Raji (cell line): ENCODE results near the gene HELLS.

ENCODE experiments used
- POLR2A ChIP-seq: IDR thresholded peaks from 2 replicates; pipeline ENCODE4 v1.6.1; 2011; ENCODE audit warnings: low read depth, low read length, control low read depth; ENCODE audit not compliant: insufficient read depth

The HELLS gene

GRCh38 chr10:94591461-94592205 is 46.0 kb downstream of the HELLS start:
- TF ChIP-seq POLR2A, result no peak

- no peak for TF ChIP-seq POLR2A
These were observed 57.3 kb downstream of the HELLS start for GRCh38 chr10:94602729-94603515.

- TF ChIP-seq POLR2A, result no peak
These were observed 61.5 kb downstream of the HELLS start for GRCh38 chr10:94607111-94607510.

GRCh38 chr10:94608559-94608958 is 63.0 kb downstream of the HELLS start:
- TF ChIP-seq POLR2A, result no peak

- no peak for TF ChIP-seq POLR2A
These were observed 69.0 kb downstream of the HELLS start for GRCh38 chr10:94614558-94614957.

DNA sequence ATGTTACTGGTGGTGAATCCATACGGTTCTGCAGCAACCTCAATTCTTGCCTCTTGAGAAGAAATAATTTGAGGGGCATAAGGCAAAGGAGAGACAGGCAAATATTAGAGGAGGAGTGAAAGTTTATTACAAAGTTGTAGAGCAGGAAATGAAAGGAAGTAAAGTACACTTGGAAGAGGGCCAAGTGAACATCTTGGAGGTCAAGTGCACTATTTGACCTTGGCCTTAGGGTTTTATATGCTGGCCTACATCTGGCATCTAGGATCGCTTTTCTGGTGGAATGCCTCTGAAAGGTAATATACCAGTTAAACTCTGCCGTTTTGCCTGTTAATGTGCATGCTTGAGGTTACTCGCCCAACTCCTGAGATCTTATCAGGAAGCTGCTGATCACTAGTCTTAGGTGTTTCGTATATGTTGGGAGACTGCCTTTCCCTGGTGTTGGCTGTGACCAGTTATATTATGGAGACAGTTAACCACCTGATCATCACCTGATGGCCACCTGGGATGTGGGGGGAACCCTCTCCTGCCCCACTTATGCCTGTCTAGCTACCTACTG is 71.9 kb downstream of the HELLS start:
- TF ChIP-seq POLR2A, result no peak

- TF ChIP-seq POLR2A, result no peak
These were observed 77.1 kb downstream of the HELLS start for GRCh38 chr10:94622666-94623205.

GRCh38 chr10:94623572-94623971 is 78.0 kb downstream of the HELLS start:
- TF ChIP-seq POLR2A, result no peak

DNA sequence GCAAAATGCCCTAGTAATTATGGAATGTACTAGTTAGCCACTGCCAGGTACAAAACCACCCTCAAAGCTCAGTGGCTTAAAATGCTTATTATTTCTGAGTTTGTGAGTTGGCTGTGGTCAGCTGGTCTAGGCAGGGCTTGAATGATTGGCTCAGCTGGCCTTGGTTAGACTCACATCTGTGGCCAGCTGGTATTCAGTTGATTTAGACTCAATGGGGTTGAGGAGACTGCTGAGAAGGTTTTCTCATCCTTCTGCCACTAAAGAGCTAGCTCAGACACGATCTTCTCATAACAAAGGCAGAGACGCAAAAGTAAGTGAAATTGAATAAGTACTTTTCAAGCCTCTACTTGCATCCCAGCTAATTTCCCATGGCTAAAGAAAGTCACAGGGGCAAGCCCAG is 80.9 kb downstream of the HELLS start:
- TF ChIP-seq POLR2A, result no peak

DNA sequence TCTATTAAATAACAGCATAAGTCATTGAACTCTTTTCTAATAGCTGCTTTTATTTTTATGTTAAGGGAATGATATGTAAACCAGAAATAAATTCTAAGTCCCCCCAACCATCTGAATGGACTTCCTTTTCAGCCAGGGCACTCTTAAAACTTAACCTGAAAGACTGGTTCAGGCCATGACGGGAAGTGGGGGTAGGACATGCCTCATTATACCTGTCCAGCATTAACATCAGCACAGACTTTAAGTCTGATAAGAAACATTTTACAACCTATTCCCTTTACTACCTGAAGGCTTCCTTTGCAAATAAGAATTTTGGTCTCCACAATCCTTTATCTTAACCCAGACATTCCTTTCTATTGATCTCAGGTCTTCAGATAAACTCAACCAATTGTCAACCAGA is 81.9 kb downstream of the HELLS start:
- no peak for TF ChIP-seq POLR2A

DNA sequence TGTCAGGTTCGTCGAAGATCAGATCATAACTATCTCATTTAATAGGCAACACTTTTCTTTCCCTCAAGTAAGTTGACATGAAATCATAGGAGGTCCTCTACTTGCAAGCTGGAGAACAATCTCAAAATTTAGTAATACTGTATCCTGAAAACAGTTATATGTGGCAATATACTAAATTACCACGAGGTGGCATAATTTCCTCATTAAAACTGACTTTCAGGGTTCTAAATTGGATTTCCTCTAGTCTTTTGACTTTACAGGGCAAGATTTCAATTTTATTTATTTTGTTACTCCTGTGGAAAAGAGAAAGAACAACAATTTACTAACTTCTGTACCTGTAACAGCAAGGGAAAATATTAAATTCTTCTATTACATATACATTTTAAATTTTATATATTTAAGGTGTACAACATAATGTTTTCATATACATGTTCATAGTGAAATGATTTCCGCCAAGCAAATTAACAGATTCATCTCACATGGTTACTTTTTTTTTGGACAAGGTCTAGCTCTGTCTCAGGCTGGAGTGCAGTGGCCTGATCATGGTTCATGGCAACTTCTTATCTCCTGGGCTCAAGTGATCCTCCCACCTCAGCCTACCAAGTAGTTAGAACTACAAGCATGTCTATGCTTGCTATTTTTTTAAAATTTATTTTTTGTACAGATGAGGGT is 84.6 kb downstream of the HELLS start:
- no peak for TF ChIP-seq POLR2A

DNA sequence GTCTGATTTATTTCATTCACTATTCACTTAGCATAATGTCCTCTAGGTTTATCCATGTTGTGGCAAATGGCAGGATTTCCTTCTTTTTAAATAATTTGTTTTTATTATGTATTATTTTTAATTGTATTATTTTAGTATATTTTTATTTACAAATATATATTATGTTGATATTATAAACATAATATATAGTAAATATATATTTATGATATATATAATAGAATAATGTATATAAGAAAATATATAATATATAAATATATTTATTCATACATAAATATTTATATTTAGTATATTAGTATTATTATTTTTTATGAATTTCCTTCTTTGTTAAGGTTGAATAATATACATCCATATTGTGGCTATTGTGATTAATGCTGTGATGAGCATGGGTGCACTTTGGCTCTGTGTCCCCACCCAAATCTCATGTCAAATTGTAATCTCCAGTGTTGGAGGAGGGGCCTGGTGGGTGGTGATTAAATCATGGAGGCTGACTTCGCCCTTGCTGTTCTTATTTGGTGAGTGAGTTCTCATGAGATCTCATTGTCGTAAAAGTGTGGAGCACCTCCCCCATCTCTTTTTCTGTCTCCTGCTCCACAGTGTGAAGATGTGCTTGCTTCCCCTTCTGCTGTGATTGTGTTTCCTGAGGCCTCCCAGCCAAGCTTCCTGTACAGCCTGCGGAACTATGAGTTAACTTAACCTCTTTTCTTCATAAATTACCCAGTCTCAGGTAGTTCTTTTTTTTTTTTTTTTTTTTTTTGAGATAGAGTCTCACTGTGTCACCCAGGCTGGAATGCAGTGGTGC is 85.7 kb downstream of the HELLS start:
- no peak for TF ChIP-seq POLR2A

DNA sequence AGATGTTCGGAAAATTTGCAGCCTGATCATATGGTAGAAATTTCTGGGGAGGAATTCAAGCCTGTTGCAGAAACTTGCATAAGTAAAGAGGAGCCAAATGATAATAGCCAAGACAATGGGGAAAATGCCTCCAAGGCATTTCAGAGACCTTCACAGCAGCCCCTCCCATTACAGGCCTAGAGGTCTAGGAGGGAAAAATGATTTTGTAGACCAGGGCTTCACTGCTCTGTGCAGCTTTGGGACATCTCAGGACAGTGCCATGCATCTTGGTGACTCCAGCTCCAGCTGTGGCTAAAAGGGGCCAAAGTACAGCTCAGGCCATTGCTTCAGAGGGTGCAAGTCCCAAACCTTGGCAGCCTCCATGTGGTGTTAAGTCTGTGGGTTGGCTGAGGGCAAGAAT is 87.4 kb downstream of the HELLS start:
- no peak for TF ChIP-seq POLR2A

DNA sequence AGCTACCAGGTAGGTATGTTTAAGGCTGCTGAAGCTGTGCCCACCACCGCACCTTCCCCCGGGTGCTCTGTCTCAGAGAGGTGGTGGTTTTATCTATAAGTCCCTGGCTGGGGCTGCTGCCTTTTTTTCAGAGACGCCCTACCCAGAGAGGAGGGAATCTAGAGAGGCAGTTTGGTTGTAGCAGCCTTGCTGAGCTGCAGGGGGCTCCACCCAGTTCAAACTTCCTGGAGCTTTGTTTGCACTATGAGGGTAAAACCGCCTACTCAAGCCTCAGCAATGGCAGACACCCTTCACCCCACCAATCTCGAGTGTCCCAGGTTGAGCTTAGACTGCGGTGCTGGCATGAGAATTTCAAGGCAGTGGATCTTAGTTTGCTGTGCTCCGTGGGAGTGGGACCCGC is 94.3 kb downstream of the HELLS start:
- no peak for TF ChIP-seq POLR2A

DNA sequence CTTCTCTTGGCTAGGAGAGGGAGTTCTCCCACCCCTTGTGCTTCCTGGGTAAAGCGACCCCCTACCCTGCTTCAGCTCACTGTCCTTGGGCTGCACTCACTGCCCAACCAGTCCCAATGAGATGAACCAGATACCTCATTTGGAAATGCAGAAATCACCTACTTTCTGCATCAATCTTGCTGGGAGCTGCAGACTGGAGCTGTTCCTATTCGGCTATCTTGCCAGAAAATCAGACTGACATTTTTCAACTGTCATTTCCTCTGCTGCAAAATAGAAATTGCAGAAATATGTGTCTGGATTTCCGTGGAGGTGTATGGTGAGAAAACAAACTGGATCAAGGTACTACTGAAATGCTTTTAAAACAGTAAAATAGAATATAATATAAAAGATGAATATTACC is 95.0 kb downstream of the HELLS start:
- TF ChIP-seq POLR2A, result no peak

DNA sequence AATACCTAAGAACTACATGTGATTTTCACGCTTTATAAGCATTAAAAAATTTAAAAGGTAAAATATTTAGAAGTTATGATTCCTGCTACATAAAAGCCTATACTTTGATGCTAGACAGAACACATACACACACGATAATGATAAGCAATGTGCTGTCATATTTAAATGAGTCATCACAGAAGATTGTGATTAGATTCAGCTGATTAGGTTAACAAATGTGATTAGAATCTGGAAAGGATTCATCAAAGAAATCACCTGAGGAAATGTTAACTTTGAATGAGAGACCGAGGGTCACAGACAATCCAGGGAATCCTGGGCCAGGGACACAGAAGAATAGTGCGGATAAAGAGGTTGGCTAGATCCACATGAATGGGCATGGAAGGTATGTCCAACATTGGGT is 95.9 kb downstream of the HELLS start:
- no peak for TF ChIP-seq POLR2A
